Loucy (cell line): ENCODE measurements around the gene TRABD2B.

ENCODE experiments used
- H2AFZ ChIP-seq: fragments of 200-600 bp; sonication (generic); 2 replicates; pipeline ENCODE4 v1.6.0; 2016; ENCODE audit warnings: antibody characterized with exemption, mild to moderate bottlenecking, low read length, moderate library complexity
- H3F3A ChIP-seq: fragments of 200-600 bp; 2 replicates; pipeline ENCODE4 v1.6.0; 2016; ENCODE audit warnings: antibody characterized with exemption, low read depth, mild to moderate bottlenecking
- H3K27me3 ChIP-seq: fragments of 200-600 bp; sonication (generic); 2 replicates; pipeline ENCODE4 v1.6.1; 2014; ENCODE audit warnings: low read length, mild to moderate bottlenecking; ENCODE audit not compliant: insufficient read depth, poor library complexity, severe bottlenecking
- H3K36me3 ChIP-seq: fragments of 200-600 bp; sonication (generic); 2 replicates; pipeline ENCODE4 v1.6.1; 2016; ENCODE audit warnings: low read length; ENCODE audit not compliant: insufficient read depth
- H3K4me1 ChIP-seq: fragments of 200-600 bp; sonication (generic); 2 replicates; pipeline ENCODE4 v1.5.1; 2014; ENCODE audit warnings: low read length, mild to moderate bottlenecking; ENCODE audit not compliant: insufficient read depth, poor library complexity, severe bottlenecking
- H3K4me2 ChIP-seq: fragments of 200-600 bp; sonication (generic); 2 replicates; pipeline ENCODE4 v1.6.0; 2014; ENCODE audit warnings: antibody characterized with exemption, low read length, low read depth, mild to moderate bottlenecking; ENCODE audit not compliant: poor library complexity, severe bottlenecking
- H3K4me3 ChIP-seq: fragments of 200-600 bp; sonication (generic); 2 replicates; pipeline ENCODE4 v1.5.1; 2014; ENCODE audit warnings: low read length, mild to moderate bottlenecking, mixed read lengths; ENCODE audit not compliant: poor library complexity, severe bottlenecking
- H3K79me2 ChIP-seq: fragments of 200-600 bp; sonication (generic); 2 replicates; pipeline ENCODE4 v1.6.1; 2014; ENCODE audit warnings: low read length; ENCODE audit not compliant: insufficient read depth
- H3K9ac ChIP-seq: fragments of 200-600 bp; sonication (generic); 2 replicates; pipeline ENCODE4 v1.6.0; 2014; ENCODE audit warnings: mild to moderate bottlenecking, low read depth, low read length, moderate library complexity; ENCODE audit not compliant: poor library complexity, severe bottlenecking
- H3K9me2 ChIP-seq: fragments of 200-600 bp; sonication (generic); replicated peaks from 2 replicates; pipeline ENCODE4 v1.6.1; 2016; ENCODE audit warnings: low read depth, low read length, mixed read lengths
- H3K9me3 ChIP-seq: fragments of 200-600 bp; sonication (generic); 2 replicates; pipeline ENCODE4 v1.6.1; 2014; ENCODE audit warnings: mild to moderate bottlenecking, antibody characterized with exemption, low read length, low read depth; ENCODE audit not compliant: insufficient read depth
- H4K20me1 ChIP-seq: fragments of 200-600 bp; sonication (generic); 2 replicates; pipeline ENCODE4 v1.6.0; 2014; ENCODE audit warnings: antibody characterized with exemption, low read length, mild to moderate bottlenecking; ENCODE audit not compliant: insufficient read depth, poor library complexity, severe bottlenecking
- CTCF ChIP-seq: fragments of 200-600 bp; sonication (generic); conservative IDR thresholded peaks from 2 replicates; pipeline ENCODE4 v1.5.1; 2014; ENCODE audit warnings: mild to moderate bottlenecking, antibody characterized with exemption, low read length
- EZH2phosphoT487 ChIP-seq: fragments of 200-600 bp; IDR thresholded peaks from 2 replicates; pipeline ENCODE4 v1.6.1; 2018; ENCODE audit warnings: antibody characterized with exemption, mild to moderate bottlenecking, moderate library complexity, borderline replicate concordance

The TRABD2B gene

GRCh38 chr1:48031676-48032075, 34.5 kb upstream of the TRABD2B start:
- H3K4me2 ChIP-seq = no peak overlapping the region
- H3F3A ChIP-seq = no peaks in the 10 kb centered on the region
- TF ChIP-seq EZH2phosphoT487 (no peak), CTCF (no peak)
- H3K79me2 ChIP-seq = no peaks in the 10 kb centered on the region
- H3K27me3 ChIP-seq = no peaks in the 10 kb centered on the region
- H2AFZ ChIP-seq = no peak overlapping the region
- no peaks in the 10 kb centered on the region for H3K9me3 ChIP-seq
- no peaks in the 10 kb centered on the region for H4K20me1 ChIP-seq
- H3K4me3 ChIP-seq = no peak overlapping the region
- no peaks in the 10 kb centered on the region for H3K4me1 ChIP-seq
- H3K9ac ChIP-seq = no peak overlapping the region
- no peaks in the 10 kb centered on the region for H3K36me3 ChIP-seq
- H3K9me2 ChIP-seq = no peaks in the 10 kb centered on the region

- Histone ChIP-seq H3K9me3 (no peaks in the 10 kb centered on the region), H3K79me2 (no peaks in the 10 kb centered on the region), H3K4me3 (no peak overlapping the region), H3K36me3 (no peaks in the 10 kb centered on the region), H3F3A (no peaks in the 10 kb centered on the region), H3K4me1 (no peaks in the 10 kb centered on the region), H4K20me1 (no peaks in the 10 kb centered on the region), H3K4me2 (no peak overlapping the region), H3K9ac (no peak overlapping the region), H3K9me2 (no peaks in the 10 kb centered on the region), H3K27me3 (no peaks in the 10 kb centered on the region), H2AFZ (no peak overlapping the region)
- no peak for TF ChIP-seq EZH2phosphoT487
- TF ChIP-seq CTCF = no peak
These were observed 33.6 kb upstream of the TRABD2B start for GRCh38 chr1:48030696-48031365.

GRCh38 chr1:48030211-48030610, 33.0 kb upstream of the TRABD2B start:
- Histone ChIP-seq H3K27me3 (no peaks in the 10 kb centered on the region), H3K79me2 (no peaks in the 10 kb centered on the region), H3F3A (no peaks in the 10 kb centered on the region), H3K9me3 (no peaks in the 10 kb centered on the region), H3K9me2 (no peaks in the 10 kb centered on the region), H2AFZ (no peak overlapping the region), H4K20me1 (no peaks in the 10 kb centered on the region), H3K4me1 (no peaks in the 10 kb centered on the region), H3K36me3 (no peaks in the 10 kb centered on the region), H3K9ac (no peak overlapping the region), H3K4me2 (no peak overlapping the region), H3K4me3 (no peak overlapping the region)
- no peak for TF ChIP-seq EZH2phosphoT487
- TF ChIP-seq CTCF = no peak
